HG02571 (cell line): ENCODE results near the gene CLMN.
"Not testable (repeated sequence)": the region's sequence is repeated elsewhere in the genome, so short reads cannot be mapped to it uniquely, and the experiment has no call there.

Experiments used
- ATAC-seq: cut with Tn5 transposase; IDR thresholded peaks from one replicate; pipeline ENCODE4 v1.9.1; 2021; ENCODE audit warnings: mild to moderate bottlenecking, moderate library complexity; ENCODE audit not compliant: unreplicated experiment

CLMN gene

GRCh38 chr14:95197551-95197950, 122.2 kb downstream of the CLMN start:
- no peak for ATAC-seq

GRCh38 chr14:95196826-95197545, 122.7 kb downstream of the CLMN start:
- ATAC-seq = no peak

GRCh38 chr14:95196268-95196667, 123.4 kb downstream of the CLMN start:
- no peak for ATAC-seq

- ATAC-seq = no peak
Observed at GRCh38 chr14:95195031-95195430, 124.7 kb downstream of the CLMN start.

GRCh38 chr14:95193081-95193480, 126.6 kb downstream of the CLMN start:
- ATAC-seq = no peak

GRCh38 chr14:95192311-95192710, 127.4 kb downstream of the CLMN start:
- no peak for ATAC-seq

- ATAC-seq = no peak
Observed at GRCh38 chr14:95191445-95192199, 128.1 kb downstream of the CLMN start.

- ATAC-seq = no peak
Observed at GRCh38 chr14:95190857-95191256, 128.9 kb downstream of the CLMN start.

GRCh38 chr14:95190346-95190840, 129.3 kb downstream of the CLMN start:
- no peak for ATAC-seq

GRCh38 chr14:95189367-95190132, 130.2 kb downstream of the CLMN start:
- no peak for ATAC-seq

GRCh38 chr14:95188380-95188779, 131.3 kb downstream of the CLMN start:
- no peak for ATAC-seq

GRCh38 chr14:95185767-95186392, 133.8 kb downstream of the CLMN start:
- no peak for ATAC-seq

GRCh38 chr14:95185033-95185766, 134.5 kb downstream of the CLMN start:
- ATAC-seq = no peak

GRCh38 chr14:95184413-95184790, 135.3 kb downstream of the CLMN start:
- no peak for ATAC-seq

- ATAC-seq = no peak
Observed at GRCh38 chr14:95183532-95184412, 135.9 kb downstream of the CLMN start.

GRCh38 chr14:95183082-95183481, 136.6 kb downstream of the CLMN start:
- no peak for ATAC-seq

- no peak for ATAC-seq
Observed at GRCh38 chr14:95182379-95182778, 137.3 kb downstream of the CLMN start.

GRCh38 chr14:95180966-95181741, 138.6 kb downstream of the CLMN start:
- ATAC-seq = no peak

GRCh38 chr14:95175670-95176069, 144.0 kb downstream of the CLMN start:
- ATAC-seq = not testable (repeated sequence)
